ENCODE data around the gene IGIP.

The IGIP gene

GRCh38 chr5:140168371-140168770 lies 42.6 kb downstream of the IGIP start:
- DNase-seq: no peak

GRCh38 chr5:140169410-140169809 lies 43.7 kb downstream of the IGIP start:
- DNase-seq: no peak

GRCh38 chr5:140172483-140172882 lies 46.7 kb downstream of the IGIP start:
- DNase-seq: no peak

GRCh38 chr5:140174014-140174413 lies 48.3 kb downstream of the IGIP start:
- DNase-seq: no peak

- DNase-seq: peak; percentile 93
Observed at GRCh38 chr5:140174465-140175366, 49.0 kb downstream of the IGIP start, which contains the start of gene CYSTM1. TSS of gene CYSTM1 (plus strand) at chr5:140175188. CDS start at chr5:140194466, 19,278 bp downstream.

- peak; percentile 46 for DNase-seq
Observed at GRCh38 chr5:140175367-140176030, 49.8 kb downstream of the IGIP start.

GRCh38 chr5:140176031-140176387 lies 50.3 kb downstream of the IGIP start:
- DNase-seq: no peak

- DNase-seq: no peak
Observed at GRCh38 chr5:140178086-140178410, 52.3 kb downstream of the IGIP start.

- no peak for DNase-seq
Observed at GRCh38 chr5:140178482-140179116, 52.9 kb downstream of the IGIP start.

Data from effector CD8-positive, alpha-beta T cell (primary cell).